CD4-positive, alpha-beta T cell treated with Interleukin-6 for 4 hours (primary cell): ENCODE measurements around the gene UBE2Q2.
"Not testable (repeated sequence)": the region's sequence is repeated elsewhere in the genome, so short reads cannot be mapped to it uniquely, and the experiment has no call there.

Experiments used
- DNase-seq: peaks from one replicate; pipeline ENCODE4 v3.0.0-alpha.2; 2020; ENCODE audit warnings: mixed read lengths

Gene UBE2Q2

DNA sequence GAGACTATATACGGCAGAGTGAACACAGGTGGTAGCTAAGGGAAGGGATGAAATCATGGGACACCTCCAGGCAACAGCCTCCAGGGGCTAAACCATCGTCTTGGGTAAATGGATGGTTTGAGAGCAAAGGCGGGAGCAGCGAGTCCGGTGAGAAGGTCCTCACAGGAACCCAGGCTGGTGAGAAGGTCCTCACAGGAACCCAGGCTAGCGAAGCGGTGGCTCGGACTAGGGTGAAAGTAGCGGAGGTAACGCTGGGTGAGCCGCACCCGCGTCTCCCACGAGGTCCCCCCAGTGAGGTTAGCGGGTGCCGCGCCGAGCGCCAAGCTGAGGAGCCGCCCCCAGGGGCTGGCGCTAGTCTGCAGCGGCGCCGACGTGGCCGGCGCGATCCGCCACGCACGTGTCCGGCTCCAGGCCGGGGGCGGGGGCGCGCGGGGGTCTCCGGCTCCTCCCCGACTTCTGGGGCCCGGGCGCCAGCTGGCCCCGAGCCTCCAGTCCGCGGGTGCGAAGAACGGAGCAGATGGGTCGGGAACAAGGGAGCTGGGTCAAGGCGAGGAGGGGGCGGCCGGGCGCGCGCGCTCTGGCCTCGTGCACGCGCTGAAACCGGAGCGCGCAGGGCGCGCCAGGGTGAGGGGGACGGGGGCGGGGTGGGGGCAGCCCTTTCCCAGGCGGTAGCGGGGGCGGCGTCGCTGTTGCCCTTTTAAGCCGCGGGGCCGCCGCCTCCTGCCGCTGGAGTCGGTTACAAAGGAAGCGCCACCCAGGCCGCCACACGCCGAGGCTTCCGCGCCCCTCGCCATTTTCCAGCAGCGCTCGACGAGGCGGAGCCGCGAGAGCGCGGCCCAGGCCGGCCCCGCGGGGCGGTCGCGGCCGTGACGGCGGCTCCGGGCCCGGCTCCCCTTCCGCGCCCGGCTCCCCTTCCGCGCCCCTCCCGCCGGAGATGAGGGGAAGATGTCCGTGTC is at the start of gene UBE2Q2:
Gene UBE2Q2 (plus strand): TSS at position 726 of the 956 bp plus-strand sequence. CDS start 220 bp downstream, at position 946.
- peak; percentile 85 for DNase-seq

- DNase-seq = no peak
These were observed 46.9 kb upstream of the UBE2Q2 start for GRCh38 chr15:75796321-75796720.

GRCh38 chr15:75797146-75797545 is 46.1 kb upstream of the UBE2Q2 start:
- DNase-seq = not testable (repeated sequence)

DNA sequence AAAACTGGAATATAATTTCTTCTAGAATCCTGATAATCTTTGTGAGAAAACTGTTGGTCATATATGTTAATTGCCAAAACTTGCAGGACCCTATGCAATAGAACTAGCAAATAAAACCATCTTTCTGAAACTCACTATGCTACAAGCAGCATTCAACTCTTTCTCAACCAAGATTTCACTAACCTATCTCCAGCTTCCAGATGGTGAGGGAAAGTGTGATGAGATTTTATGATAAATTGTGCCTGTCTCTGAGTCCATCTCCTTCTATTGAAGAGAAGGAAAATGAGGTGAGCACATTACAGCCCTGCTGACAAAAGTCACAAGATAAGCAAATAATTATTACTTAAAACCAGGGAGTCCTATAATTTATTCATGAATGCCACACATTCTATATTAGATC is 44.1 kb upstream of the UBE2Q2 start:
- DNase-seq = no peak

- DNase-seq = not testable (repeated sequence)
These were observed 42.8 kb upstream of the UBE2Q2 start for GRCh38 chr15:75800409-75800808.

DNA sequence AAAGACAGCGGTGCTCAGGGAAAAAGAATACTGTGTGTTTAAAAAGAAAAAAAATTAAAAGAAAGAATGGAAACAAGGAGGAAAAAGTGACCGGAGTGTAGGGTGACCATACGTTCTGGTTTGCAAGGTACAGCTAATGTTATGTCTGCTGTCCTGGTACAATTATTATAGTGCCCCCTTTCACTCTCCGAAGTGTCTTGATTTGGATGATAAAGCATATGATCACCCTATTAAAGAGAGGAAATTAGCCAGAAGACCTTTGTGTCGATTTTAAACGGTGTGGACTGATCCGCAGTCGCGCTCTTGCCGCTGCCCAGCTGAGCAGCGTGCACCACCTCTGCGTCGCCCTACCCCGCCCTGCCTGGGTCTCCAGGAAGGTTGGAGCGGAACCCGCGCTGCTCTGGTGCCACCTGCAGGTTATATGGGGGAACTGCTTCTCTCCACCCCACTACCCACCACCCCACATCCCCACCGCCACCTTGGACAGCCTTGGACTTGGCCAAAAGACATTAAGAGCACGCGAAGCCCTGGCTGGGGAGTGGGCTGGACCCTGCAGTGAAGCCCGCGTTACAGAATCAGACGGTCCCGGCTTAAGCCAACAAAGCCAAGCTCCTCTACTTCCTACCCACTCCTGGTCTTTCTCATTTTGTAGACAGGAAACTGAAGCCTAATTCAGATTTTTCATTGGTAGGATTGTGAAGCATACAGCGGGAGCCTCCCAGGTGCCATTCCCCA is 41.2 kb upstream of the UBE2Q2 start:
- peak; percentile 83 for DNase-seq

GRCh38 chr15:75807486-75807885 is 35.8 kb upstream of the UBE2Q2 start:
- DNase-seq = not testable (repeated sequence)

- DNase-seq = not testable (repeated sequence)
These were observed 35.2 kb upstream of the UBE2Q2 start for GRCh38 chr15:75808009-75808408.

GRCh38 chr15:75808563-75808962 is 34.7 kb upstream of the UBE2Q2 start:
- no peak for DNase-seq

DNA sequence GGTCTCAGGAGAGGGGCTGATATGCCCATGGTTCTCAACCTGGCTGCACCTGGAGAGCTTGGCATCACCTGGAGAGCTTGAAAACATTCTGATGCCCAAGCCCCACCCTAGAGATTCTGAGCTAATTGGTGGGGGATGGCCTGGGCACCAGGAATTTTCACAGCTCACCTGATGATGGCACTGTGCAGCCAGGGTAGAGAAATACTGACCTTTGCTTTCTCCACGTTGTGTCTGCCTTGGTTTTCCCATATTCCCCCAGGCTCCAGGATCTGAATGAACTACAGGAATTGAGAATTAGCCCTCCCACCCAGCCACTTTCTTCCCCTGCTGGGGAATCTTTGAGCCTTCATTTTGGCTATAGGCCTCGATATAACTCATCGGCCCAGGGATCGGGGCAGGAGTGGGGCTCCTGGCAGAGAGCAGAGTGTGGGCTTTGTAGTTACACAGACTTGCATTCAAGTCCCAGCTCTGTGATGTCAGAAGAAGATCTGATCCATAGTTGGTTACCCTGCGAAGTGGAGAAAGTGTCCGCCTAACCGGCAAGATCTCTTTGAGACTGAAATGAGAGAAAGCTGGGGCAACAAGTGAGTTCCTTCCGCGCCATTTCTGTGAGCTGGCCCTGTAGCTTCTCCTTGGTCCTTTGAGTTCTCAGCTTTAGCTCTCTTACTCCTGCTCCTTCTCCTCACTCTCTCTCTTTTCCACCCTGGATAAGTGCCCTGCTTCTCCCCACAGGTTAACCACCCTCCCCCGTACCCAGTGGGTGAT is 33.1 kb upstream of the UBE2Q2 start:
- peak; percentile 44 for DNase-seq

- DNase-seq = no peak
These were observed 32.3 kb upstream of the UBE2Q2 start for GRCh38 chr15:75810874-75811498.

DNA sequence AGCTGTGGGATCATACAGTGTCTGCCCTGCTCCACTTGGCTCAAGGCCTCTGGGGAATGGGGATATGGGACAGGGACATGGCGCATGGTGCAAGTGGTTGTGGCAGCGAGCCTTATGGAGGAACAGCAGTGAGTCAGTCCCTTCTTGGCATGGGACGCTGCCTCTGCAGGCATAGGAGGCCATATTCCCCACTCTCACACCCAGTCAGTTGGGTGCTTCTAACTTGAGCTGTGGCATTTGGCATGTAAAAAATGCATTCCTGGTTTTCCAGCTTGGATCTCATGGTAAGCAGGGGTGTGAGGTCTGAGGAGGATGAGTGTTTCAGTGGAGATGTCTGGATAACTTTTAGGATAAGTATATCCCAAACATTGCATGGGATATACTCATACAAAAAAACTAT is 31.6 kb upstream of the UBE2Q2 start:
- no peak for DNase-seq

GRCh38 chr15:75814794-75815193 is 28.5 kb upstream of the UBE2Q2 start:
- DNase-seq = no peak

GRCh38 chr15:75815811-75816719 is 27.2 kb upstream of the UBE2Q2 start:
- DNase-seq = no peak

DNA sequence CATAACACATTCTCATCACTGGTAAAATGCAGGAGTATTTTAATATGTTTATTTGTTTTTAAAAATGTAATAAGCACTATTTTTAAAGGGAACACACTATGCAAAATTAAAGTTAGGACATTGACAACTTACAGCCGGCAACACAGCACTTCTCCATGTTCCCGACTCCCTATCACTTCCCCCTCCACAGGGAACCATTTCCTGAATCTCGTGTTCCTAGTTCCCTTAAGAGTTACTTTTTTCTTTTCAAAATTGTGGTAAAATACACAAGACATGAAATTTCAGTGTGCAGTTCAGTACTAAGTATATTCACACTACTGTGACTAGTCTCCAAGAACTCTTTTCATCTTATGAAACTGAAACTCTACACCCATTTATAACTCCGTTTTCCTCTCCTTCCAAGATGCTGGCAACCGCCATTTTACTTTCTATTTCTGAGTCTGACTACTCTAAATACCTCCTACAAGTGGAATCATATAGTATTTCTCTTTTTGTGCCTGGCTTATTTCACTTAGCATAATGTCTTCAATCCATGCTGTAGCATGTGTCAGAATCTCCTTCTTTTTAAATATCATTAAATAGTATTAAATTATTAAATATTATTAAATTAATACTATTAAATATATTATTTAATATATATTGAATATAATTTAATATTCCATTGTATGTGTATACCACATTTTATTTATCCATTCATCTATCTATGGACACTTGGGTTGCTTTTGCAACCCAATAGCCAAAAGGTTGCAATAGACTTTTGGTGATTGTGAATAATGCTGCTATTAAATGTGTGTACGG is 25.9 kb upstream of the UBE2Q2 start:
- DNase-seq = no peak

DNA sequence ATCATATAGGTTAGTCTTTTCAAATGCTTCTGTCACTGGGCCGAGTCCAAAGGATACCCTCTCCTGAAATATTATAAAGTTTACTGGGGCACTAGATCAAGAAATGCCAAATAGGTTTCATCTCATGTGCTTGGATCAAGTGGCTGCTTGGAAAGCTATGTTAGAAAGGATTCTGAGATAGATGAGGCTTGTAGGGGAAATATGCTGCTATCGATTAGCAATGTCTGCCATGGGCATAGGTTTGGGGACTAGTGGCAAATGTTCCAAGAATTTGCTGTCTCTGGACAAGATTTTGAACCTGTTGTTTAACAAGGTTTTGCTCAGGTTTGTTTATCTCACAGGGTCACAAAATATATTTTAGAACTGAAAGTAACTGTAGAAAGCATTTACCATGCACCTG is 23.0 kb upstream of the UBE2Q2 start:
- DNase-seq = no peak

GRCh38 chr15:75821786-75822345 is 21.4 kb upstream of the UBE2Q2 start:
- DNase-seq = no peak

DNA sequence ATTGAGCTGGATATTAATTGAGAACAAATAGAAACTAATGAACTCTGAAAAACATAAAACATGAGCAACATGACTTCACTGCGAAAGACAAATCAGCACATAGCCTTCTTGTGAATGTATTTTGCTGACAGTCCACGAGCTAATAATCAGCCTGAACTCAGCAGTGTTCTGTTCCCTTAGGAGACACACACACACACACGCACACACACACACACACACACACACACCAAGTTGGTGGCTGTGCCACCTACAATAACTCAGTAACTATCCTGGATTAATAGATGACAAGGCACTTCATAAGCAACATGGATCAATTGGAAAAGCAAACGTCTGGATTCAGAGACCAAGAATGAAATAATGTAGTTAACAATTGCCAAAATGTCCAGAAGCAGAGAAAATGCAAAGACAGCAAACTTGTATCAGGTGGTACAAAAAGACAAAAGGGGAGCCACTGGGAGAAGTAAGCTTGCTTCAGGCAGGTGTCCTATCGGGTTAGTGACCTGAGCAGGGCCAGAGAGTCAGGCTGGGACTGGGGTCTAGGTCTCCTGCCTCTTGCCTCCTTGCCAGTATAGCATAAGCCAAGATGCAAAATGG is 20.5 kb upstream of the UBE2Q2 start:
- no peak for DNase-seq

DNA sequence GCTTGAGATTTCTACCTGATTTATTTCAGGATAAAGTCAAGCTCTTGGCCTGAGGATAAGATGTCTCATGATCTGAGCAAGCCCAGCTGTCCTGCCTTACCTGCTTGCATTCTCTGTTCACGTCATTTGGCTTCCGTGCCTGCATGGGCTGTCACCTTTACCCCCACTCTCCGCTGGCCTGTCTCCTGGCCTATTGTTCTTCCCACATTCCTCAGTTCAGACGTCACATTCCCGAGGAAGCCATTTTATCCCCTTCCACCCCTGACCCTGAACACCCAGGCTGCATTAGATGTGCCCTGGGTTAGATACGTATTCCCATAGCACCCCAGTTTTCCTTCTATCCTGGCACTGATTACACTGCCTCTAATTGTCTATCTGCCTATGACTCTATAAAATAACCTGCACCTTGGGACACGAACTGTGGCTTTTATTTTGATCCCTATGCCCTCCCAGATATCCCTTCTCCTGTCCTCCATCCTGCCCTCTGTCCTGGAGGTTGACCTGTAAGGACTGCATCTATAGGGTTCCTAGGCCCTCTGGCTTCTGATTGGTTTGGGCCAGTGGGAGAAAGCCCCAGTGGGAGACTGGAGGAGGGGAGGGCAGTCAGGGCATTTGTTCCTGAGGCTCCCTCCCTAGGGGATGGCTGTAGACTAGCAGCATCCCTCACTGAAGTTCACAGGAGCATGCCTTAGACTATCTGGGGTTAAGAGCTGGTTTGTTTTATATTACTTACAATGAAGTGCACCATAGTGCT is 19.2 kb upstream of the UBE2Q2 start:
- DNase-seq = no peak
